ENCODE data around the gene KLHL40.

GRCh38 chr3:42739401-42740158 is 54.2 kb downstream of the KLHL40 start:
- TF ChIP-seq CTCF (IDR thresholded peaks at IDR 0.05), result no peak
- no peak for TF ChIP-seq POLR2AphosphoS5 (IDR thresholded peaks at IDR 0.05)
- no peak for TF ChIP-seq POLR2A (IDR thresholded peaks at IDR 0.05)
